Neuronal stem cell (in vitro differentiated cells): Measurements from ENCODE around the gene BABAM2.
"Not testable (repeated sequence)": the region's sequence is repeated elsewhere in the genome, so short reads cannot be mapped to it uniquely, and the experiment has no call there.

Source experiments
- DNase-seq: peaks from one replicate; pipeline ENCODE4 v3.0.0-alpha.2; 2013; ENCODE audit warnings: low spot score
- H2AFZ ChIP-seq: one replicate; pipeline ENCODE4 v1.6.1; 2013; ENCODE audit warnings: mild to moderate bottlenecking, low read length, inconsistent platforms
- H2AK5ac ChIP-seq: 2 replicates; pipeline ENCODE4 v1.6.1; 2013; ENCODE audit warnings: low read depth, mild to moderate bottlenecking, inconsistent platforms, low read length, moderate library complexity, mixed read lengths
- H2BK120ac ChIP-seq: 2 replicates; pipeline ENCODE4 v1.6.1; 2013; ENCODE audit warnings: low read depth, mild to moderate bottlenecking, inconsistent platforms, low read length, moderate library complexity, mixed read lengths
- H2BK12ac ChIP-seq: one replicate; pipeline ENCODE4 v1.6.1; 2013; ENCODE audit warnings: low read length, inconsistent platforms
- H2BK15ac ChIP-seq: 2 replicates; pipeline ENCODE4 v1.6.1; 2013; ENCODE audit warnings: mild to moderate bottlenecking, low read length, inconsistent platforms, mixed read lengths
- H2BK5ac ChIP-seq: one replicate; pipeline ENCODE4 v1.6.1; 2013; ENCODE audit warnings: inconsistent platforms, mild to moderate bottlenecking, low read length, moderate library complexity
- H3K14ac ChIP-seq: one replicate; pipeline ENCODE4 v1.6.1; 2013; ENCODE audit warnings: low read length, inconsistent platforms
- H3K18ac ChIP-seq: 2 replicates; pipeline ENCODE4 v1.6.1; 2013; ENCODE audit warnings: low read length, inconsistent platforms
- H3K23ac ChIP-seq: 2 replicates; pipeline ENCODE4 v1.6.1; 2013; ENCODE audit warnings: low read depth, mild to moderate bottlenecking, mixed read lengths, low read length, inconsistent platforms; ENCODE audit not compliant: poor library complexity
- H3K27ac ChIP-seq: replicated peaks from 3 replicates; pipeline ENCODE4 v1.5.1; 2013; ENCODE audit warnings: low read length, inconsistent platforms
- H3K27me3 ChIP-seq, 3 experiments: 2 replicates each; pipeline ENCODE4 v1.6.1; 2013; ENCODE audit warnings: low read length in 3 of 3, mild to moderate bottlenecking in 2 of 3, inconsistent platforms in 1 of 3, low read depth in 1 of 3, mixed read lengths in 1 of 3, moderate library complexity in 1 of 3; ENCODE audit not compliant: control insufficient read depth in 3 of 3, insufficient read depth in 3 of 3
- H3K36me3 ChIP-seq, 2 donors: replicated peaks in 1 of 2; 2 replicates each; pipeline ENCODE4 v1.6.1; 2013; ENCODE audit warnings: low read length in 2 of 2; ENCODE audit not compliant: control insufficient read depth in 2 of 2, insufficient read depth in 2 of 2
- H3K4ac ChIP-seq: 2 replicates; pipeline ENCODE4 v1.6.1; 2013; ENCODE audit warnings: inconsistent platforms, mild to moderate bottlenecking, low read length, moderate library complexity
- H3K4me1 ChIP-seq, 2 donors: 1 replicate in 1 of 2; 2 replicates in 1 of 2; pipeline ENCODE4 v1.6.1; 2013; ENCODE audit warnings: low read length in 2 of 2, low read depth in 1 of 2; ENCODE audit not compliant: control insufficient read depth in 2 of 2, insufficient read depth in 1 of 2
- H3K4me2 ChIP-seq: one replicate; pipeline ENCODE4 v1.6.1; 2013; ENCODE audit warnings: mild to moderate bottlenecking, low read length, inconsistent platforms; ENCODE audit not compliant: insufficient read depth, poor library complexity, severe bottlenecking
- H3K4me3 ChIP-seq, 2 donors: 2 replicates each; pipeline ENCODE4 v1.5.1; 2013; ENCODE audit warnings: low read length in 2 of 2, mild to moderate bottlenecking in 2 of 2, inconsistent platforms in 1 of 2, moderate library complexity in 1 of 2
- H3K79me1 ChIP-seq: one replicate; pipeline ENCODE4 v1.6.1; 2013; ENCODE audit warnings: low read depth, mild to moderate bottlenecking, inconsistent platforms, low read length, moderate library complexity
- H3K9ac ChIP-seq: one replicate; pipeline ENCODE4 v1.6.1; 2013; ENCODE audit warnings: mild to moderate bottlenecking, low read depth, low read length, inconsistent platforms; ENCODE audit not compliant: poor library complexity
- H3K9me3 ChIP-seq, 2 donors: replicated peaks in 1 of 2; 2 replicates each; pipeline versions ENCODE3 to v1.6.1; 2013; ENCODE audit warnings: low read length in 2 of 2, mild to moderate bottlenecking in 2 of 2, inconsistent platforms in 1 of 2, low read depth in 1 of 2, mixed read lengths in 1 of 2, moderate library complexity in 1 of 2; ENCODE audit not compliant: control insufficient read depth in 2 of 2, insufficient read depth in 1 of 2
- H4K8ac ChIP-seq: one replicate; pipeline ENCODE4 v1.6.1; 2013; ENCODE audit warnings: low read depth, mild to moderate bottlenecking, inconsistent platforms, low read length, moderate library complexity
- H4K91ac ChIP-seq: one replicate; pipeline ENCODE4 v1.6.1; 2013; ENCODE audit warnings: low read length, low read depth, mild to moderate bottlenecking, inconsistent platforms; ENCODE audit not compliant: poor library complexity
- WGBS, 2 donors: extraction: QIAGEN DNeasy Blood & Tissue Kit; methylation state at CpG; one replicate each; pipeline ENCODE4 v1.1.7; 2013; ENCODE audit warnings: missing lambda C conversion rate in 2 of 2, mixed read lengths in 1 of 2; ENCODE audit not compliant: insufficient read length in 2 of 2, insufficient replicate concordance in 1 of 2; ENCODE audit errors: extremely low coverage in 2 of 2; 5-methylcytosine and 5-hydroxymethylcytosine counted together

The BABAM2 gene

GRCh38 chr2:28009732-28010131, 119.2 kb downstream of the BABAM2 start:
- H3K14ac ChIP-seq: no peak overlapping the region
- no peaks in the 10 kb centered on the region for H3K9me3 ChIP-seq
- no peaks in the 10 kb centered on the region for H3K27me3 ChIP-seq

GRCh38 chr2:28011322-28011737, 120.8 kb downstream of the BABAM2 start:
- no peak overlapping the region for H2BK12ac ChIP-seq
- H4K91ac ChIP-seq: no peak overlapping the region
- no peak overlapping the region for H4K8ac ChIP-seq
- H3K23ac ChIP-seq: no peak overlapping the region
- H3K14ac ChIP-seq: no peak overlapping the region
- H2AK5ac ChIP-seq: no peak overlapping the region
- no peaks in the 10 kb centered on the region for H3K27me3 ChIP-seq
- H3K27ac ChIP-seq: no peak overlapping the region
- H2BK5ac ChIP-seq: no peak overlapping the region
- no peak overlapping the region for H3K4me2 ChIP-seq
- no peak overlapping the region for H3K4ac ChIP-seq
- H3K79me1 ChIP-seq: peaks cover 1% of the 10 kb centered on the region
- no peak for DNase-seq
- no peaks in the 10 kb centered on the region for H3K36me3 ChIP-seq
- no peaks in the 10 kb centered on the region for H3K9me3 ChIP-seq
- peaks cover 0 to 2% of the 10 kb centered on the region in 2 donors for H3K4me1 ChIP-seq
- no peak overlapping the region for H3K18ac ChIP-seq
- no peak overlapping the region for H2AFZ ChIP-seq
- no CpG with 5 or more reads among the region's 3 CpGs for WGBS, 2 donors
- no peak overlapping the region for H3K9ac ChIP-seq
- no peak overlapping the region for H2BK120ac ChIP-seq
- H2BK15ac ChIP-seq: no peak overlapping the region
- H3K4me3 ChIP-seq: no peak overlapping the region

More at GRCh38 chr2:28009732-28010131, 119.2 kb downstream of the BABAM2 start:
- Histone ChIP-seq H4K91ac (no peak overlapping the region), H3K27ac (no peak overlapping the region), H3K4ac (no peak overlapping the region), H2BK15ac (no peak overlapping the region), H3K18ac (no peak overlapping the region), H3K23ac (no peak overlapping the region), H3K79me1 (no peaks in the 10 kb centered on the region), H2BK5ac (no peak overlapping the region), H2AFZ (no peak overlapping the region), H4K8ac (no peak overlapping the region), H3K4me1 (peaks cover 0 to 2% of the 10 kb centered on the region in 2 donors), H2BK120ac (no peak overlapping the region), H3K4me2 (no peak overlapping the region), H3K36me3 (no peaks in the 10 kb centered on the region), H2AK5ac (no peak overlapping the region), H3K9ac (no peak overlapping the region), H3K4me3 (no peak overlapping the region), H2BK12ac (no peak overlapping the region)
- no peak for DNase-seq

- H3K79me1 ChIP-seq, H3K4me2 ChIP-seq, H3K4ac ChIP-seq, H2BK120ac ChIP-seq, H3K14ac ChIP-seq, H3K36me3 ChIP-seq, H2BK12ac ChIP-seq, DNase-seq, H4K91ac ChIP-seq, H2BK5ac ChIP-seq, H3K27ac ChIP-seq, H3K27me3 ChIP-seq, H2AFZ ChIP-seq, H4K8ac ChIP-seq, H3K9ac ChIP-seq, H3K9me3 ChIP-seq, H3K23ac ChIP-seq, H3K4me1 ChIP-seq, H2BK15ac ChIP-seq, H3K18ac ChIP-seq, H2AK5ac ChIP-seq, H3K4me3 ChIP-seq: not testable (repeated sequence)
- no CpG with 5 or more reads among the region's 2 CpGs for whole genome bisulfite sequencing, 2 donors
Observed at GRCh38 chr2:28018474-28018873, 127.9 kb downstream of the BABAM2 start.

- not testable (repeated sequence) for DNase-seq, H3K36me3 ChIP-seq, H3K27me3 ChIP-seq, H3K18ac ChIP-seq, H3K4me3 ChIP-seq, H2BK120ac ChIP-seq, H3K14ac ChIP-seq, H4K91ac ChIP-seq, H3K9ac ChIP-seq, H3K23ac ChIP-seq, H2BK15ac ChIP-seq, H2AK5ac ChIP-seq, H3K4me2 ChIP-seq, H2BK12ac ChIP-seq, H3K27ac ChIP-seq, H2AFZ ChIP-seq, H3K4ac ChIP-seq, H3K79me1 ChIP-seq, H2BK5ac ChIP-seq, H3K4me1 ChIP-seq, H3K9me3 ChIP-seq, H4K8ac ChIP-seq
- no CpG with 5 or more reads among the region's 2 CpGs for WGBS, 2 donors
Observed at GRCh38 chr2:28019521-28019920, 129.0 kb downstream of the BABAM2 start.
